ENCODE results near the gene KLHL21.

Gene KLHL21

GRCh38 chr1:6546326-6546725 lies 56.3 kb downstream of the KLHL21 start:
- DNase-seq, result no peak

- DNase-seq, result no peak
Measured at GRCh38 chr1:6545276-6546112, 57.2 kb downstream of the KLHL21 start.

- DNase-seq, result no peak
Measured at GRCh38 chr1:6544831-6545230, 57.8 kb downstream of the KLHL21 start.

All from activated gamma-delta T cell treated with Interleukin-2 at 50 U/mL for 16 hours (primary cell).